ENCODE data around the gene ATP5F1D. TPM values are rescaled to one million over a fixed set of nuclear protein-coding genes. Genes with fewer than 3 reads are reported as not detected.
A peak's percentile ranks its signal among the peaks of the same experiment; 100 is the strongest.

Gene ATP5F1D
- total RNA-seq, 1 donor from 2014 or later, result 172 TPM

GRCh38 chr19:1257475-1258162 lies 16.1 kb downstream of the ATP5F1D start:
- peak overlapping the region; percentile 98 for H3K27ac Mint-ChIP-seq
- CTCF ChIA-PET, result interaction anchor here (3.1 kb wide), 1 partner anchor 14 kb away, joined by 8 read pairs; no protein-coding TSS in a partner anchor
- DNase-seq (no peak), ATAC-seq (ENCODE audit: low read depth) (no peak)
- no peak for TF ChIP-seq CTCF (IDR thresholded peaks at IDR 0.05)
- H3K9me3 Mint-ChIP-seq, result no peaks in the 10 kb centered on the region
- H3K36me3 Mint-ChIP-seq (ENCODE audit: low read depth), result peaks cover 37% of the 10 kb centered on the region
- H3K4me3 Mint-ChIP-seq, result peak overlapping the region; percentile 48
- POLR2A ChIA-PET, result interaction anchor here (1.8 to 4.3 kb wide), 2 partner anchors 9 to 11 kb away, joined by 5 to 86 read pairs; partner anchors contain the start of gene CIRBP
- no peaks in the 10 kb centered on the region for H3K27me3 Mint-ChIP-seq
- H3K4me1 Mint-ChIP-seq, result peaks cover 72% of the 10 kb centered on the region
- intact Hi-C loops (cut with micrococcal nuclease), result no loop called here

- H3K9me3 Mint-ChIP-seq, result no peaks in the 10 kb centered on the region
- no peak for DNase-seq
- CTCF ChIA-PET, result interaction anchor here (1.0 kb wide), 1 partner anchor 14 kb away, joined by 7 read pairs; no protein-coding TSS in a partner anchor
- TF ChIP-seq CTCF (IDR thresholded peaks at IDR 0.05), result no peak
- peaks cover 77% of the 10 kb centered on the region for H3K4me1 Mint-ChIP-seq
- intact Hi-C loops (cut with micrococcal nuclease), result no loop called here
- POLR2A ChIA-PET, result interaction anchor here (0.7 to 4.3 kb wide), 4 partner anchors 8 to 21 kb away, joined by 5 to 86 read pairs (median 6); partner anchors contain the start of genes CIRBP and FAM174C
- H3K36me3 Mint-ChIP-seq (ENCODE audit: low read depth), result peaks cover 37% of the 10 kb centered on the region
- no peaks in the 10 kb centered on the region for H3K27me3 Mint-ChIP-seq
- H3K27ac Mint-ChIP-seq, result peak overlapping the region; percentile 98
- ATAC-seq (ENCODE audit: low read depth), result no peak
- peak overlapping the region; percentile 38 for H3K4me3 Mint-ChIP-seq
Measured at GRCh38 chr19:1258163-1258492, 16.6 kb downstream of the ATP5F1D start.

- ChIA-PET CTCF (interaction anchor here (1.0 kb wide), 1 partner anchor 15 kb away, joined by 7 read pairs; no protein-coding TSS in a partner anchor), POLR2A (interaction anchor here (0.5 to 11.5 kb wide), 12 partner anchors 7 to 191 kb away, joined by 3 to 824 read pairs (median 5); partner anchors contain the start of genes ATP5F1D, CBARP, CIRBP and FAM174C)
- TF ChIP-seq CTCF (IDR thresholded peaks at IDR 0.05), result no peak
- Mint-ChIP-seq H3K4me3 (peak overlapping the region; percentile 91), H3K9me3 (no peaks in the 10 kb centered on the region), H3K27me3 (no peaks in the 10 kb centered on the region), H3K4me1 (peaks cover 78% of the 10 kb centered on the region), H3K36me3 (ENCODE audit: low read depth) (peaks cover 33% of the 10 kb centered on the region), H3K27ac (peak overlapping the region; percentile 98)
- intact Hi-C loops (cut with micrococcal nuclease), result no loop called here
- ATAC-seq (ENCODE audit: low read depth), result no peak
- no peak for DNase-seq
Measured at GRCh38 chr19:1258707-1259205, 17.2 kb downstream of the ATP5F1D start.

GRCh38 chr19:1259206-1259875 lies 17.8 kb downstream of the ATP5F1D start:
- H3K36me3 Mint-ChIP-seq (ENCODE audit: low read depth), result peaks cover 33% of the 10 kb centered on the region
- DNase-seq (peak; percentile 75), ATAC-seq (ENCODE audit: low read depth) (peak; percentile 28)
- TF ChIP-seq CTCF (IDR thresholded peaks at IDR 0.05), result no peak
- peak overlapping the region; percentile 98 for H3K27ac Mint-ChIP-seq
- ChIA-PET CTCF (interaction anchor here (1.0 kb wide), 1 partner anchor 15 kb away, joined by 7 read pairs; no protein-coding TSS in a partner anchor), POLR2A (interaction anchor here (0.5 to 11.5 kb wide), 13 partner anchors 7 to 1400 kb away, joined by 3 to 824 read pairs (median 4); partner anchors contain the start of genes ATP5F1D, CBARP, CIRBP and FAM174C)
- intact Hi-C loops (cut with micrococcal nuclease), result no loop called here
- no peaks in the 10 kb centered on the region for H3K9me3 Mint-ChIP-seq
- peak overlapping the region; percentile 91 for H3K4me3 Mint-ChIP-seq
- H3K27me3 Mint-ChIP-seq, result no peaks in the 10 kb centered on the region
- H3K4me1 Mint-ChIP-seq, result peaks cover 82% of the 10 kb centered on the region
